Memory B cell (primary cell): Measurements from ENCODE around the gene PIN1.

Experiments
- ATAC-seq: fragments of 150-1000 bp; cut with Tn5 transposase; 2 replicates; pipeline ENCODE4 v1.10.0; 2021; ENCODE audit warnings: low read depth, mild to moderate bottlenecking, moderate library complexity
- DNase-seq, 2 donors: peaks; one replicate each; pipeline ENCODE4 v3.0.0; 2022; ENCODE audit warnings: low spot score in 2 of 2
- H3K27ac Mint-ChIP-seq: one replicate; pipeline ENCODE4 v1.8.0; 2022; ENCODE audit warnings: mild to moderate bottlenecking, moderate library complexity, mixed read lengths
- H3K27me3 Mint-ChIP-seq: one replicate; pipeline ENCODE4 v1.8.0; 2022; ENCODE audit warnings: mixed read lengths
- H3K36me3 Mint-ChIP-seq: one replicate; pipeline ENCODE4 v1.8.0; 2022; ENCODE audit warnings: mild to moderate bottlenecking, mixed read lengths
- H3K4me1 Mint-ChIP-seq: one replicate; pipeline ENCODE4 v1.8.0; 2022; ENCODE audit warnings: mixed read lengths
- H3K4me3 Mint-ChIP-seq: one replicate; pipeline ENCODE4 v1.8.0; 2022; ENCODE audit warnings: mild to moderate bottlenecking, moderate library complexity, mixed read lengths
- H3K9me3 Mint-ChIP-seq: one replicate; pipeline ENCODE4 v1.8.0; 2022; ENCODE audit warnings: mixed read lengths

Gene PIN1

GRCh38 chr19:9857076-9857721, 22.1 kb downstream of the PIN1 start:
- Mint-ChIP-seq H3K4me3 (no peak overlapping the region), H3K27me3 (peaks cover 2% of the 10 kb centered on the region), H3K36me3 (peaks cover 5% of the 10 kb centered on the region), H3K9me3 (peaks cover 2% of the 10 kb centered on the region), H3K4me1 (peaks cover 16% of the 10 kb centered on the region), H3K27ac (no peak overlapping the region)
- ATAC-seq = no peak
- no peak for DNase-seq

- H3K36me3 Mint-ChIP-seq = peaks cover 4% of the 10 kb centered on the region
- H3K27me3 Mint-ChIP-seq = peaks cover 2% of the 10 kb centered on the region
- H3K9me3 Mint-ChIP-seq = peaks cover 2% of the 10 kb centered on the region
- DNase-seq (no peak), ATAC-seq (peak; percentile 42)
- H3K27ac Mint-ChIP-seq = no peak overlapping the region
- H3K4me1 Mint-ChIP-seq = peaks cover 16% of the 10 kb centered on the region
- H3K4me3 Mint-ChIP-seq = no peak overlapping the region
These were observed 23.0 kb downstream of the PIN1 start for GRCh38 chr19:9857920-9858746.

- peaks cover 3% of the 10 kb centered on the region for H3K36me3 Mint-ChIP-seq
- H3K4me1 Mint-ChIP-seq = peaks cover 16% of the 10 kb centered on the region
- no peak overlapping the region for H3K27ac Mint-ChIP-seq
- no peak overlapping the region for H3K4me3 Mint-ChIP-seq
- peaks cover 2% of the 10 kb centered on the region for H3K27me3 Mint-ChIP-seq
- ATAC-seq (no peak), DNase-seq (no peak)
- H3K9me3 Mint-ChIP-seq = peaks cover 1% of the 10 kb centered on the region
These were observed 23.6 kb downstream of the PIN1 start for GRCh38 chr19:9858766-9859165.

GRCh38 chr19:9860407-9860806, 25.3 kb downstream of the PIN1 start:
- Mint-ChIP-seq H3K9me3 (no peaks in the 10 kb centered on the region), H3K4me3 (no peak overlapping the region), H3K4me1 (peaks cover 16% of the 10 kb centered on the region), H3K27me3 (peaks cover 2% of the 10 kb centered on the region), H3K27ac (no peak overlapping the region), H3K36me3 (peaks cover 1% of the 10 kb centered on the region)
- DNase-seq = no peak
- no peak for ATAC-seq

GRCh38 chr19:9861503-9861902, 26.4 kb downstream of the PIN1 start:
- ATAC-seq (no peak), DNase-seq (no peak)
- H3K36me3 Mint-ChIP-seq = peaks cover 1% of the 10 kb centered on the region
- H3K9me3 Mint-ChIP-seq = no peaks in the 10 kb centered on the region
- peaks cover 2% of the 10 kb centered on the region for H3K27me3 Mint-ChIP-seq
- H3K4me1 Mint-ChIP-seq = peaks cover 16% of the 10 kb centered on the region
- no peak overlapping the region for H3K27ac Mint-ChIP-seq
- no peak overlapping the region for H3K4me3 Mint-ChIP-seq

- Mint-ChIP-seq H3K4me3 (no peak overlapping the region), H3K4me1 (peaks cover 7% of the 10 kb centered on the region), H3K27me3 (peaks cover 3% of the 10 kb centered on the region), H3K9me3 (no peaks in the 10 kb centered on the region), H3K27ac (no peak overlapping the region), H3K36me3 (peaks cover 1% of the 10 kb centered on the region)
- DNase-seq (no peak), ATAC-seq (no peak)
These were observed 27.8 kb downstream of the PIN1 start for GRCh38 chr19:9862938-9863337.

GRCh38 chr19:9863759-9864158, 28.6 kb downstream of the PIN1 start:
- no peak overlapping the region for H3K4me3 Mint-ChIP-seq
- no peak for ATAC-seq
- H3K27ac Mint-ChIP-seq = no peak overlapping the region
- no peaks in the 10 kb centered on the region for H3K4me1 Mint-ChIP-seq
- peaks cover 3% of the 10 kb centered on the region for H3K27me3 Mint-ChIP-seq
- no peaks in the 10 kb centered on the region for H3K9me3 Mint-ChIP-seq
- no peak for DNase-seq
- no peaks in the 10 kb centered on the region for H3K36me3 Mint-ChIP-seq

GRCh38 chr19:9865732-9866501, 30.8 kb downstream of the PIN1 start:
- DNase-seq (no peak), ATAC-seq (no peak)
- Mint-ChIP-seq H3K27ac (no peak overlapping the region), H3K4me1 (no peaks in the 10 kb centered on the region), H3K27me3 (peaks cover 2% of the 10 kb centered on the region), H3K36me3 (no peaks in the 10 kb centered on the region), H3K4me3 (no peak overlapping the region), H3K9me3 (no peaks in the 10 kb centered on the region)

- Mint-ChIP-seq H3K4me1 (no peaks in the 10 kb centered on the region), H3K27me3 (peaks cover 4% of the 10 kb centered on the region), H3K27ac (no peak overlapping the region), H3K4me3 (no peak overlapping the region), H3K9me3 (no peaks in the 10 kb centered on the region), H3K36me3 (no peaks in the 10 kb centered on the region)
- ATAC-seq (no peak), DNase-seq (no peak)
These were observed 34.0 kb downstream of the PIN1 start for GRCh38 chr19:9868983-9869617.

- Mint-ChIP-seq H3K9me3 (no peaks in the 10 kb centered on the region), H3K4me3 (no peak overlapping the region), H3K27ac (no peak overlapping the region), H3K27me3 (peaks cover 10% of the 10 kb centered on the region), H3K36me3 (no peaks in the 10 kb centered on the region), H3K4me1 (no peaks in the 10 kb centered on the region)
- ATAC-seq = no peak
- DNase-seq = no peak
These were observed 36.7 kb downstream of the PIN1 start for GRCh38 chr19:9871626-9872338.

GRCh38 chr19:9872618-9873242, 37.6 kb downstream of the PIN1 start:
- DNase-seq (no peak), ATAC-seq (no peak)
- Mint-ChIP-seq H3K4me3 (no peak overlapping the region), H3K27ac (no peak overlapping the region), H3K9me3 (no peaks in the 10 kb centered on the region), H3K4me1 (no peaks in the 10 kb centered on the region), H3K27me3 (peaks cover 8% of the 10 kb centered on the region), H3K36me3 (no peaks in the 10 kb centered on the region)

- H3K9me3 Mint-ChIP-seq = no peaks in the 10 kb centered on the region
- DNase-seq (no peak), ATAC-seq (no peak)
- no peaks in the 10 kb centered on the region for H3K36me3 Mint-ChIP-seq
- peaks cover 2% of the 10 kb centered on the region for H3K4me1 Mint-ChIP-seq
- H3K4me3 Mint-ChIP-seq = no peak overlapping the region
- peaks cover 11% of the 10 kb centered on the region for H3K27me3 Mint-ChIP-seq
- H3K27ac Mint-ChIP-seq = no peak overlapping the region
These were observed 40.0 kb downstream of the PIN1 start for GRCh38 chr19:9875031-9875627.

- no peak for ATAC-seq
These were observed 40.7 kb downstream of the PIN1 start for GRCh38 chr19:9875796-9876195.

More at GRCh38 chr19:9875796-9876195, 40.7 kb downstream of the PIN1 start:
- Mint-ChIP-seq H3K27me3 (peaks cover 11% of the 10 kb centered on the region), H3K9me3 (no peaks in the 10 kb centered on the region), H3K27ac (no peak overlapping the region), H3K4me1 (peaks cover 2% of the 10 kb centered on the region), H3K36me3 (no peaks in the 10 kb centered on the region), H3K4me3 (no peak overlapping the region)
- DNase-seq = no peak
